Measurements from ENCODE around the gene PLK3.
A peak's percentile ranks its signal among the peaks of the same experiment; 100 is the strongest.
"Not testable (repeated sequence)": the region's sequence is repeated elsewhere in the genome, so short reads cannot be mapped to it uniquely, and the experiment has no call there.

The PLK3 gene

DNA sequence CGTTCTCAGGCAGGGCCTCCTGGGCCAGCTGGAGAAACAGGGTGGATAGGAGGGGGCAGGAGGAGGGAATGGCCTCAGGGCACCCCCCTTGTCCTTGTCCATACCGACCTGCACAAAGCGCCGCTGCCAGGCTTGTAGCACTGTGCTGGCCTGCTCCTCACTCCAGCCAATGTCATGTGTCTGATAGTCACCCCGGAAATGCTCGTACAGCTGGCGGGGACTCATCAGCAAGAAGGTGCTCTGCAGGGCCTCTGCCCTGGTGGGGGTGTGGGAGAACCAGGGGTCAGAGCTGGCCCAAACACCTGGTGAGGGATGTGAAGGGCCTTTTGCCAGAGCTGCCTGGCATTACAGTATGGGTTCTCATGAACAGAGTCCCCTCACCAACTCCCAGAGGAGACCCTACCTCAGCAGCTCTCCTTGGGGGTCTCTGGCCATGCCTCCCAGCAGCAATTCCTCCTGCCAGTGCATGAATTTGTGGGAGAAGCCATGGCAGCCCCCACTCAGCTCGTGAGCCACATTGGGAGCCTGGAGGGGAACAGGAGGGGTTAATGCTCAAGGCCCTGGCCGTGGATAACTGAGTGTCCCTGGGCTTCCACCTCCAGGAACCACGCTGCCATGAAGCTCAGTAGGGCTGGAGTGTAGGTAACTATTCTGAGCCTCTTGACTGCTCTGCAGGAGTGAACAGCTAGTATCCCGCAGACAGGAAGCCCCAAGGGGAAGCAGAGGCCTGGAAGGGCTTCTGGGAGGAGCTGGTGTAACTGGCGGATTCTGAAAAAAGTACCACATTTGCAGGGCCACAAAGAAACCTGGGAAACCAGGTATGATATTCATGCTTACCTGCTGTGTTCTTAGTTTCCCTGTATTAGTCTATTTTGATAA lies 29.6 kb downstream of the PLK3 start:
- no peak for DNase-seq

DNA sequence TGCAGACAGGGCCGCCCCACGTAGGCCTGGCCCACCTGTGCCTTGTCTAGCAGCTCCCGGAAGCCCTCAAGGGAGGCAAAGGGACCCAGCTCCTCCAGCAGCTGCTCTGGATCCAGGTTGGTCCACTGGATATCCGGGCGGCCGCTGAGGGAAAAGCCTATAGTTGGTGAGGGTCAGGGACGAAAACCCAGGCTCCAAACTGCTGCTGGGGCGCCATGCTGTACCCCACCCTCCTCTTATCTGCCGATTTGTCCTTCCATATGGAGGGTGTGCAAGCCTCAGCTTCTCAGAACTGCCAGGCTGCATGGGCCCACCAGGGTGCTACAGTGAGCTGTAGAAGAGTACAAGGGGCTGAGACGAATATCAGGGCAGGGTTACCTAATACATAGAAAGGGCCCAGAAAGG lies 30.7 kb downstream of the PLK3 start:
- DNase-seq = peak; percentile 95

DNA sequence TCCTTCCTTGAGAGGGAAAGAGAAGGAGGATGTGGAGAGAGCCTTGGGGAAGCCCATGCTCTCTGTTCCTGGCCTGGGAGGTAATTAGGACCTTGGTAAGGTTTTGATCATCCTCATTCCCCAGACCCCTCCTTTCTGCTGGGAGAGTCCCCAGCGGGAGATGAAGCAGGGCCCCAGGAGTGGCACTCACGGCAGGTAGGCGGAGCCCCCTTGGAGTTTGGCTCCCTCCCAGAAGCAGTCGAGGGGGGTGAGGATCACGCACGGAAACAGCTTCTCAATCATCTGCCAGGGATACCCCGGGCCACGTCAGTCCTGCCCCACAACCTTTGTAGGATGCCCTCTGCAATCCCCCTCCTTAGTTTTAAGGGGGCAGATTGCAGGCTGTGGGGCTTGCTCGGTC lies 31.3 kb downstream of the PLK3 start:
- peak; percentile 47 for DNase-seq

DNA sequence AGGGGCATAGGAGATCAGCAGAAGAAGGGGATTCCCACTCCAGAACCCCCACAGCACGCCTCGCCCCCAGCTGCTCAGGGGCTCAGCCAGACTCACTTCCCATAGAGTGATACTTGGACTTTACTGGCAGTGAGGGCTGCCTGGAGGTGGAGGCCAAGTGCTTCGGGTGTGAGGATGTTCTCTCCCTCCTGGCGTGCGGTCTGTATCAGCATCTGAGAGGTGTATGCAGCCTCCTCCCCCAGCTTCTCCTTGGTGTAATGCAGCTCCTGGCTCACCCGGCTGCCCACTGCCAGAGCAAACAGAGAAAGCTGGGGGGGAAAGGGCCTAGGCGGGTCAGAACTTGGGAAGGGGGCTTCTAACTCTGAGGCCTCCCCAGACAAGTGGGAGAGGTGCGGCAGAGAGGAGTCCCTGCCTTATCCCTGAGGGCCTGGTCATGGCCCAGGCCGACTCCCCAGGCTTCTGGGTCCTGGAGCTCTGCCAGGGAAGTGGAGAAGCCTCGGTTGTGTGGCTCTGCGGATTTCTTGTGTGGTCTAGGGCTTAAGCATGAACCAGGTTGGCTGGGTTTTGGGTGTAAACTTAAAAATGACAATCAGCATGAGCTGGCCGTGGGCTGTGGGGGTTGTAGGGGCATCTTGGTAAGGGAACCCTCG lies 32.0 kb downstream of the PLK3 start:
- DNase-seq = peak; percentile 75

DNA sequence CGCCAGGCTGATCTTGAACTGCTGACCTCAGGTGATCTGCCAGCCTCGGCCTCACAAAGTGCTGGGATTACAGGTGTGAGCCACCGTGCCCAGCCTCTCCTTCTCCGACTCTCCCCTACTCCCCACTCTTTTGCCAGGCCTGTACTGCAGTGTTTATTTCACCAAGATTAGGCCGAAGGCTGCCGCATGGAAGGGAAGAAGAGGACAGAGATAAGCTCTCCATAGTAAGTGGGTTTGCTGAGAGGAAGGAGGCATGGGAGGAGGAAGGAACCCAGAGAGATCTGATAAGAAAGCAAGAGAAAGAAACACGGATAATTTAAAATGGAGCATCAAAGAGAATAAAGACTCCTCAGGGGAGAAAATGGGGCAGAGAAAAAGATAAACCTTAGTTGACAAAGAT lies 34.2 kb downstream of the PLK3 start:
- peak; percentile 49 for DNase-seq

DNA sequence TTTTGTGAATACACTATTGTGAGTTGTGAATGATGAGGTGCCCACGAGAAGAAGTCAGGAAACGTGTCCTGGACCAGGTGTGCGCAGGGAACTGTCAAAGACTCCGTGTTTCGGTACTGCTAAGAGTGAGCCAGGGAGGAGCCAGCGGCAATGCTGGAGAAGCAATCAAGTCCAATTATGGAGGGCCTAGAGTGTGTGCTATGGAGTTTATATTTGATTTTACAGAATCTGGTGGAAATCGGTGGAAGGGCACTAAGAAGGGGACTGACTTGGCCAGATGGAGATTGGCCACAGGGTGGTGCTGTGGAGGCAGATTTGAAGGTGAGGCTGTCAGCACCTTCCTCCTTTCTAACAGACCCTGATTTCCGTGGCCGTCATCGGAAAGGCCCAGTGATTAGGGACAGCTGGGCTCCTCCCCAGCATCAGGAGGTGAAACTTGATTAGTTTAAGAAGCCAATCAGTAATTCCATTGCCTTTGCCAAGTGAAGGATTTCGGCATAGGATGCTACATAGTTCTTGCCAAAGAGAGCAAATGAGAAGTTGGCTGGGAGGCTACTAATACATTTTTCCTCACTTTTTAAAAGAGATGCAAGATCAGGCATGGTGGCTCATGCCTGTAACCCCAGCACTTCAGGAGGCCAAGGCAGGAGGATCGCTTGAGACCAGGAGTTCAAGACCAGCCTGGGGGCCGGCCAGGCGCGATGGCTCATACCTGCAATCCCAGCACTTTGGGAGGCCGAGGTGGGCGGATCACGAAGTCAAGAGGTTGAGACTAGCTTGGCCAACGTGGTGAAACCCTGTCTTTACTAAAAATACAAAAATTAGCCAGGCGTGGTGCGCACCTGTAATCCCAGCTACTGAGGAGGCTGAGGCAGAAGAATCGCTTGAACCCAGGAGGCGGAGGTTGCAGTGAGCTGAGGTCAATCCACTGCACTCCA lies 35.8 kb downstream of the PLK3 start:
- peak; percentile 94 for DNase-seq

DNA sequence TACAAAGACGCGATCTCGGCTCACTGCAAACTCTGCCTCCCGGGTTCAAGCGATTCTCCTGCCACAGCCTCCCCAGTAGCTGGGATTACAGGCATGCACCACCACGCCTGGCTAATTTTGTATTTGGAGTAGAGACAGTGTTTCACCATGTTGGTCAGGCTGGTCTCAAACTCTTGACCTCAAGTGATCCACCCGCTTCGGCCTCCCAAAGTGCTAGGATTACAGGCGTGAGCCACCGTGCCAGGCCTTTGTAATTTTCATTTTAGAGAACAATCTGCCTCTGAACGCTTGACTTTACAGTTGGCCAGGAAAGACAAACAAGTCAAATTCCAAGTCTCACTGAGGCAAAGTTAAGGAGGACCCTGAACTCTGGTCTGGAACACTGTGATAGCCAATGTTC lies 38.1 kb downstream of the PLK3 start:
- DNase-seq = not testable (repeated sequence)

DNA sequence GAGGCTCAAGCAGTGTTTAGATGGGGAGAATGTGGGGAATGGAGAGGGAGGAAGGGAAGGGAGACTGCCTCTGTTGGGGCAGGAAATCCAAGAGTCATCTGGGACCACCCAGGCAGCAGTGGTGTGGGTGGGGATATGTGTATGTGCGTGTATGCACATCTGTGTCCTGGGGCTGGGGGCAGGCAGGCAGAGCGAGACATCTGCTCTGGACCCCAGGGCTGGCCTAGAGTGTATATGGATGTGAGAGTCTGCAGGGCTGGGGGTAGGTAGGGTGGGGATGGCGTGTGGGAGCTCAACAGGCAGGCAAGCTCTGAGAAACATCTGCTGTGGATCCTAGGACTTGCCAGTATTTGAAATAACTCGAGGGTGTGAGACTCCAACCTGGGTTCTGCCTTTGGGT lies 39.4 kb downstream of the PLK3 start:
- DNase-seq = no peak

DNA sequence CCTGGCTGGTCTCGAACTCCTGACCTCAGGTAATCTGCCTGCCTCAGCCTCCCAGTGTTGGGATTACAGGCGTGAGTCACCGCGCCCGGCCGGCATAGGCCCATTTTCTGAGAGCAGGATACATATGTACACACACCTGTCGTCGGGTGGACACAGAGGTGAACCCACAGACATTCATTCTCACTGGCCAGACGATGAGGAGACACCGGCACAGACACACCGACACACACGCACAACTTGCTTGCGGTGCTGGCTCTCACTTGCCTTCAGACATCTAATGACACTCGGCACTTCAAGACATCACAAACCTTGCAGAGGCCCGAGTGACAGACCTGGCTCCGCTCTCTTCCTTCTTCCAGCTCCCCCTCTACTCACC lies 42.3 kb downstream of the PLK3 start:
- DNase-seq = no peak

DNA sequence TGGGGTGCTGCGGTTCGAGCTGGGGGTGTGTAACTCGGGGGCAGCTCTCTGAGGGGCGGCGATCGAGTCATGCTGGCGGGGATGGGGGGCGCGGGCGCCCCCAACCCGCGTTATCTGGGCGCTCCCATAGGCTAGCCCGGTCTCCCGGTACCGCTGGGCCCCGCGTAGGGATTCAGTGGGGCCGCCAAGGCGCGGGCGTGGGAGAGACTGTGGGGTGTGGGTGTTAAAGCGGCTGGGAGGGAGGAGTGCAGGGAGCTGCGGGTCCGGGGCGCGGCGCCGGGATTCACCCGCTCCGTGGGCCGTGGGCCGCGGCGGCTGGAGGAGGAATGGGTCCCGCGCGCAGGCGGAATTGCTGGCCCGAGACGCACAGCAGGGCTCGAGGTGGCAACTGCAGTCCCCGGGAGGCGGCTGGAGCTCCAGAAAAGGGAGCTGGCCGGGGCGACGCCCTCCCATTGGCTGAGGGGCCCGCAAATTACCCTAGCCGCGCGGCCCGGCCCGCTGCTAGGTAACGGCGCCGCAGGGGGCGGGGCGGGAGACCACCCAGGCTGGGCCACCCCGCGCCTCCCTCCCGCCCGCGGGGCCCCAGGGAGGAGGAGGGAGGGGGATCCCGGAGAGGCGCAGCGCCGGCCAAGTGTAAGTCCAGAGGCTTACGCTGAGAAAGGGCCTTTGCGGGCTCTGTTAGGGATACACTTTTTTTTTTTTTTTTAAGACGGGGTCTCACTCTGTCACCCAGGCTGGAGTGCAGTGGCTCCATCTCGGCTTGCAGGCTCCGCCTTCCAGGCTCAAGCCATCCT lies 42.9 kb downstream of the PLK3 start, which contains the start of gene PTCH2:
Gene PTCH2 (minus strand): TSS at position 392 of the 794 bp plus-strand sequence. CDS start 321 bp downstream, at position 71.
- DNase-seq = peak; percentile 82

DNA sequence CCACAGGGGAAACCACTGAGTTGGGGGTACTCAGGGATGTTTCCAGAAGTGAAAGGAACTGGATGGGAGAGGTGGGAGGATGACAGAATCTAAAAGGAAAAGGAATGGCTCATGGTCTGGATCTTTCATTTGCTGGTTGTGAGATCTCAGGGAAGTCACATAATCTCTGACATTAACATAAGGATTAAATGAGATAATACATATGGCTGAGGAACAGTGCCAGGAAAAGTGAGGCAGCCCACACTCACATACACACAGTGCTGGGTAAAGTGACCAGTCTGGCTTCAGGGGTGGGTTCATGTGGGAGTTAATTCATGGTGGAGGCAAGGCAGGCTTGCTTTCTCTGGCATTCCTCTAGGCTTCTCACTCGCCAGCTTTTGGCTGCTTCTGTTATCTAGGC lies 46.8 kb downstream of the PLK3 start:
- no peak for DNase-seq

DNA sequence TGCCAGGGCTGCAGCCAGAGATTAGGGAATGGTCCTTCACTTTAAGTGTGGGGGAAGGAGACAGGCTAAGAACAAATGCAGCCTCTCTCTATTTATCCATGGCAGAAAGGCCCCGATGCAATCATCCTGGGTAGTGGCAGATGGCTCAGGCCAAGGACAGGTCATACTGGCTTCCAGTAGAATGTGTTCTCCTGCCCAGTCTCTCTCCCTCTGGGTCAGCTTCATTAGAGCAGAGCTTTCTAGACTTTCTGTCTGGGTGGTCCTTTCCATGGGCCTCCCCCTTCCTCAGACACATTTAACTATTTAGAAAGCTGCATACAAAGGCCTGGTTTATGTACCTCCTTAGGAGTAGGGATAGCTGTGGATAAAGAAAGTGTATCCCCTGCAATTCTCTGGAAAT lies 47.7 kb downstream of the PLK3 start:
- DNase-seq = no peak

DNA sequence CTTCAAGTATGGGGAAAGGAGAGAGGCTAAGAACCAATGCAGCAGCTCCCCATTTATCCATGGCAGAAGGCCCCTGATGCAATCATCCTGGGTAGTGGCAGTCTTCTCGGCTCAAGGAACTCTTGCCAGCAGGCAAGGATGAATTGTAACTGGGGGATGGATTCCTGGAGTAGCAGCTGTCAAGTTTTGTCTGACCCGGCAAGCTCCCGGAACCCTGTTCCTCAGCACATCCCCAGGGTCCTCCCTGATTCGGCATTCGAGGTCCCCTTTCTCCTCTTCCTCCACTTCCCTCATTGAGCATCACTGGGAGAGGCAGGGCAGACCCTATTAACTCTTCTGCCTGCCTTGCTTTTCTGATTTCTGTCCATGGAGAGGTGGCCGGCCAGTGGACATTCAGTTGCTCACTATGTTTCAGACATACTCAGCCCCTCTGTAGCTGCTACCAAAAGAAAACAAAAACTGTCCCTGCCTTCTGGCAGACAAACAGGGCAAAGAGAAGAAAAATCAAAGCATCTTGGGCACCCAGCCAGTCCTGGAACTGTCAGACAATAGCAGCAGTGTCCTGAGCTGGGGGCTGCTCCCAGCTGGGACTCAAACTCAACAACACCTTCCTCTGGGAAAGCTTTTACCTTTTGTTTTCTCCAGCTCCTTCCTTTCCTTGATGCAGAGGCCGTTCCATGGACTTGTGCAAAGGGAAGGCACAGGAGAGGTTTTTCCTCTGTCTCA lies 48.4 kb downstream of the PLK3 start:
- no peak for DNase-seq

DNA sequence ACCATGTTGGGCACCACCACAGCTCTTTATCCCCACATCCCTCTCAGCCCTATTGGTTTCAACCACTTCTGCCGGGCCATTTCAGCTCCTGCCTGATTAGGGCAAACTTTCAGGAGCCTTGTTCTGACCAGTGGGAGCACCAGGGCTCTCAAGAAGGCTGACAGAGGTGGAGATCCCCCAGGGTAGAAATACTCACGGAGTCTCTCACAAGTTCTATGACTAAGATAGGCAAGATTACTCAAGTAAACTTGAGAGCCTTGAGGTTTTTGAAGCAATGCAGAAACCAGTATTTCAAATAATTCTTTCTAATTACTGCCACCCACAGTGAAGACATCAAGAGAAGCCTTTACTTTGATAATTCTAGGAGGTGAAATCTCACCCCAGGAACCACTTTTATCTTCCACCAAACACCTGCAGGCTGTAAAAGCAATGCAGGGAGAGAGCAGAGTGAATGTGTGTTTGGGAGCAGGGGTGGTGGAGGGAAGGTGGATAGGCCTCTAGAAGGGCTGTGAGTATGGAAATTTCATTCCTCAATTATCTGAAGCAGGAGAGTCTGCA lies 49.5 kb downstream of the PLK3 start:
- DNase-seq = no peak

DNA sequence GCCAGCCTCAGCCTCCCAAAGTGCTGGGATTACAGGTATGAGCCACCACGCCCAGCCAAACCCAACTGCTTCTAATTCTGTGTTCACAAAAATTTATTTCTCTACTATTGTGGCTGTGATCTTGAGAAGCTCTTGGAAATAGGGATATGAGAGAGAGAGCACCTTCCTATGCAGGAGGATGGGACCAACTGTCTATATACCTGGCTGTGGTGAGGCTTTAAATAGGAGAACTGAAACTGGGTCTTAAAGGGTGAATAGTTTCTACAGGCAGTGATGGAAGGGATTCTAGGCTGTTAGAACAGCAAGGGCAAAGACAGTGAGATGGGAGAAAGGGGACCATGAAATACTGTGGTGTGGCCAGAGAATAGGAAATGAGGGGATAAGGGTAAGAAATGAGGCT lies 51.1 kb downstream of the PLK3 start:
- DNase-seq = no peak

DNA sequence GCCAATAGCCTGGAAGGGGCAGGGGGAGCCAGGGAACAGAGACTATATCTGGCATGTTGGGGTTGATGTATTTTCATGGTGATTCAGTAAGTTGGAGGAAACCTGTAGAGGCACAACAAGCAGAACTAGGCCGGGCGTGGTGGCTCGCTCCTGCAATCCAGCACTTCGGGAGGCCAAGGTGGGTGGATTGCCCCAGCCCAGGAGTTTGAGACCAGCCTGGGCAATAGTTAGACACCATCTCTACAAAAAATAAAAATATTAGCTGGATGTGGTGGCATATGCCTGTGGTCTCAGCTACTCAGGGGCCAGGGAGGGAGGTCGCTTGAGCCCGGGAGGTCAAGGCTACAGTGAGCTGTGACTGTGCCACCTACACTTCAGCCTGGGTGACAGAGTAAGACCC lies 53.0 kb downstream of the PLK3 start:
- DNase-seq = no peak

DNA sequence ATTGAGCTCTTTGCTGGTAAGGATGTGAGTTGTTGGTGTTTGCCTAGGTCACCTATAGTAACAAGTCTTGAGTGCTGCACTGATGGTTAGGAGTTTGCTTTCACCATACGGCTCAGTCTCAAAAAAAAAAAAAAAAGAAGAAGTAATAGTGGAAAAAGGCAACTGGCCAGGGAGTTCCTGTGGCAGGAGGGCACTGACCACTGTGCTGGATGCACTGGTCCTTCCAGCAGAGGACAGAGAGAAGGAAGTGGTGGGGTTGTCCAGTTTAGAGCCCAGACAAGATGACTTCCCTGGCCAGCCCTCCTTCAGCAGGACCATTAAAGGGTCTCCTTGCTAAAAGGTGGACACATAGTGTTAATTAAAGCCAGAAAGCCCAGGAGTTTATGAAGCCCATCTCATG lies 54.8 kb downstream of the PLK3 start:
- DNase-seq = no peak

Data from hematopoietic multipotent progenitor cell treated with erythropoietin and hydrocortisone succinate and interleukin-3 and kit ligand, for 4 days (in vitro differentiated cells).